D721Med (cell line): ENCODE results near the gene MED15.

Experiments
- DNase-seq: peaks from one replicate; pipeline ENCODE4 v3.0.0; 2011; ENCODE audit warnings: low spot score; ENCODE audit not compliant: insufficient read length
- FAIRE-seq: peaks from 2 replicates; lab custom pipeline; 2011; peaks lifted over from hg19 to GRCh38; lab: Jason Lieb, UNC
- TF ChIP-seq, protein P1 (sequence below): IDR thresholded peaks from 2 replicates; pipeline ENCODE4 v1.5.1; 2012; ENCODE audit warnings: mild to moderate bottlenecking, control low read depth; ENCODE audit not compliant: insufficient read depth; ENCODE audit errors: missing control alignments

Gene MED15

DNA sequence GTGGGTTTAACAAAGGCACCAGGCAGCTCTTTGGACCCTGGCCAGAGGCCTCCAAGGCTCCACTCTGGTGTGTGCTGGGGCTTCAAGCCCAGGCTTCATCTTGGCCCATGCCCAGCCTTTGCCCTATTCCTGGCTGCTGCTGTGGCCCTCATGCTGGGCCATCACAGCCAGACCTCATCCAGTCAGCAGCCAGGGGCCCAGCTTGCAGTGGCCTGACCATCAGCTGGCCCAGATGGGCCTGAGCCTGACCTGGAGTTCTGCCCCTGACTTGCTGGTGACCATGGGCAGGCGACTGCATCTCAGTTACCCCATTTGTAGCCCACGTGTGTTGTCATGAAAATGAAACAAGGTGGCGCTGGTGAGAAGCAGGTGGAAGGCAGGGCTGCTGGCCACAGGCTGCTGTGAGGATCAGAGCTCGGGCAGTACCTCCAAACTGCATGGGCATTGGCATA lies 76.1 kb downstream of the MED15 start:
- no peak for DNase-seq
- FAIRE-seq: no peak
- TF ChIP-seq, protein P1, sequence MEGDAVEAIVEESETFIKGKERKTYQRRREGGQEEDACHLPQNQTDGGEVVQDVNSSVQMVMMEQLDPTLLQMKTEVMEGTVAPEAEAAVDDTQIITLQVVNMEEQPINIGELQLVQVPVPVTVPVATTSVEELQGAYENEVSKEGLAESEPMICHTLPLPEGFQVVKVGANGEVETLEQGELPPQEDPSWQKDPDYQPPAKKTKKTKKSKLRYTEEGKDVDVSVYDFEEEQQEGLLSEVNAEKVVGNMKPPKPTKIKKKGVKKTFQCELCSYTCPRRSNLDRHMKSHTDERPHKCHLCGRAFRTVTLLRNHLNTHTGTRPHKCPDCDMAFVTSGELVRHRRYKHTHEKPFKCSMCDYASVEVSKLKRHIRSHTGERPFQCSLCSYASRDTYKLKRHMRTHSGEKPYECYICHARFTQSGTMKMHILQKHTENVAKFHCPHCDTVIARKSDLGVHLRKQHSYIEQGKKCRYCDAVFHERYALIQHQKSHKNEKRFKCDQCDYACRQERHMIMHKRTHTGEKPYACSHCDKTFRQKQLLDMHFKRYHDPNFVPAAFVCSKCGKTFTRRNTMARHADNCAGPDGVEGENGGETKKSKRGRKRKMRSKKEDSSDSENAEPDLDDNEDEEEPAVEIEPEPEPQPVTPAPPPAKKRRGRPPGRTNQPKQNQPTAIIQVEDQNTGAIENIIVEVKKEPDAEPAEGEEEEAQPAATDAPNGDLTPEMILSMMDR: no peak

DNA sequence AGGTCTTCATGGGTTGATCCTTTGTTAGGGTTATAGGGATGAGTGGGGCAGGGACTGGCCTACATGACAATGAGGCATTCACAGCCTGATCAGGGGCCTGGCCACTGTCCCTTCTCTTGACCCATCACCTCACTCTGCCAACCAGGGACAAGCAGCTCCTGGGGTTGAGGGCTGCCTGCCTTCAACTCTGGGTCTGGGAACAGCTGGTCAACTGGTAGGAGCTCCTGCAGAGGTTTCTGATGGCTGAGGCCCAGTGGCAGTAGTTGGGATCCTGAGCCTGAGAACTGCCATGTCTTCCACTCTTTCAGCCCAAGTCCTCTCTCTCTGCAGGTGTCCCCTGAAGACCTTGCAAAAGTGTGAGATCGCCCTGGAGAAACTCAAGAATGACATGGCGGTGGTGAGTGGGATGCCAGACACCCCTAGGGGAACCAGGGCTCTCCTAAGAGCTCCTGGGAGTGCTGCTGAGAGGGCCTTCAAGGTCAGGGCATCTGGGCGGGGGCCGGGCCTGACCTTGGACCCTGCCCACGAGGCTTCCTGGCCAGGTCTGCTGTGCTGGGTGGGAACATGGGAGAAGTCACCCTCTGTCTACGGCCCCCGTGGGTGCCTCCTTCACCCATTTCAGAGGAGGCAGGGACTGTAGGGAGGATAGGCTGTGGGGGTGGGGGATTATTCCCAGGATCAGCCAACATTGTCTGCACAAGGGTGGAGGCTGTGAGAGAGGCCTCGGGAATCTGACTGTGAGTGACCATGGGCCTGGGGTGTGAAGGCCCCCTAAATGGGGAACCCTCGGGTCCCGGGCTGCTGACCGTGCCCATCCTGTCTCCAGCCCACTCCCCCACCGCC lies 76.8 kb downstream of the MED15 start:
- no peak for FAIRE-seq
- TF ChIP-seq, protein P1: no peak
- no peak for DNase-seq

DNA sequence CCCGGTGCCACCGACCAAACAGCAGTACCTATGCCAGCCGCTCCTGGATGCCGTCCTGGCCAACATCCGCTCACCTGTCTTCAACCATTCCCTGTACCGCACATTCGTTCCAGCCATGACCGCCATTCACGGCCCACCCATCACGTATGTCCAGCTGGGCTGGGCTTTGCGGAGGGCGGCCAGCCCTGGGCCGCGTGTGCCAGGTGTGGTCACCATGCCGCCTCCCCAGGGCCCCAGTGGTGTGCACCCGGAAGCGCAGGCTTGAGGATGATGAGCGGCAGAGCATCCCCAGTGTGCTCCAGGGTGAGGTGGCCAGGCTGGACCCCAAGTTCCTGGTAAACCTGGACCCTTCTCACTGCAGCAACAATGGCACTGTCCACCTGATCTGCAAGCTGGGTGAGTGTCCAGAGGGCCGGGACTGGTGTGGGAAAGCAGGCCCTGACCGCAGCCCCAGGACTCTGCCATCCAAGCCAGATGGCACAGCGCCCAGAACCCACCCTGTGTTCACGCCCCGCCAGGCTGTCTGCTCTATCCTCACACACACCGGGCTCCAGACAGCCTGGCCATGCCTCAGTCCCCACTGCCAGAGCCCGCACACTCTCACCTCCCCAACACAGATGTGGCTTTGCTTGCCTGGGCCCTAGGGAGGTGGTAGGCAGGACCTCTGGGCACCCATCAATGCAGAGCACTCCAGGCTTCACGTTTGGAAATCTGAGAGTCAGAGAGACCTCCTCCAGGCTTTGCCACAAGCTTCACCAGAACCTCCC lies 77.6 kb downstream of the MED15 start:
- TF ChIP-seq, protein P1: no peak
- DNase-seq (no peak), FAIRE-seq (no peak)

DNA sequence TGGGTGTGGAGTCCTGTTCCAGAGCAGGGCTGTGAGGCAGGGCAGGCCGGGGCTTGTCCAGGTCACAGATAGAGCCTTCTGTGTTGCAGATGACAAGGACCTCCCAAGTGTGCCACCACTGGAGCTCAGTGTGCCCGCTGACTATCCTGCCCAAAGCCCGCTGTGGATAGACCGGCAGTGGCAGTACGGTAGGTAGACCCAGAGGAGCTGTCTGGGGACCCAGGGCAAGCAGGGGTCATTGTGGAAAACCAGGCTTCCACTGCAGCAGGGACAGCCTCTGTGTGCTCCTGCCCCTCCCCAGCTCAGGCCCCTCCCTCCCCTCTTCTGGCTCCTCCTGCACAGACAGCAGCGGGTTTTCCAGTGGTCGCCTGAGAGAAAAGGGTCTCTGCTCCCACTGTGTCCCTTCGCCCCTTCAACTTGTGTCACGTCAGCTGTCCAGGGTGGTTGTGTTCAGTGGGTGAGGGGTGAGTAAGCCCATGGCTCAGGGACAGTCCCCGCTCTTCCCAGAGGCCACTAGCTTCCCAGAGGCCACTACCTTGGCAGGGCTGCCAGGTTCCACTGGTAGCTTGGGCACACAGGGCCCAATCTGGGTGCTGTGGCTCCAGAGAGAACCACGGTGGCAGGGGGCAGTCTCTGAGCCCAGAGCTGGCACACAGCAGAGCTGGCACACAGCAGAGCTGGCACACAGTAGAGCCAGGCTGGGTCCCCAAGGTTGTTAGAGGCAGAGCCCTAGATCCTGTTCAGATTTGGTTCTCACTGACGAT lies 78.4 kb downstream of the MED15 start:
- FAIRE-seq (no peak), DNase-seq (no peak)
- TF ChIP-seq, protein P1: no peak

DNA sequence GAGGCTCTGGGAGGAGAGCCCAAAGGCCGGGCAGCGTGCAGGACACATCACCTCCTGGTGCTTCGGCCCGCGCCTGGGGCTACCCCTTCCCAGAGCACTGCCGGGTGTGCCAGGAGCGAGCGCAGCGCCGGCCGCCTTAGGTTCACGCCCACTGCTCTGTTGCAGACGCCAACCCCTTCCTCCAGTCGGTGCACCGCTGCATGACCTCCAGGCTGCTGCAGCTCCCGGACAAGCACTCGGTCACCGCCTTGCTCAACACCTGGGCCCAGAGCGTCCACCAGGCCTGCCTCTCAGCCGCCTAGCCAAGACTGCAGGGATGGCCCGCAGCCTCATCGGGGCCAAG lies 79.0 kb downstream of the MED15 start:
- DNase-seq (no peak), FAIRE-seq (no peak)
- TF ChIP-seq, protein P1: no peak

DNA sequence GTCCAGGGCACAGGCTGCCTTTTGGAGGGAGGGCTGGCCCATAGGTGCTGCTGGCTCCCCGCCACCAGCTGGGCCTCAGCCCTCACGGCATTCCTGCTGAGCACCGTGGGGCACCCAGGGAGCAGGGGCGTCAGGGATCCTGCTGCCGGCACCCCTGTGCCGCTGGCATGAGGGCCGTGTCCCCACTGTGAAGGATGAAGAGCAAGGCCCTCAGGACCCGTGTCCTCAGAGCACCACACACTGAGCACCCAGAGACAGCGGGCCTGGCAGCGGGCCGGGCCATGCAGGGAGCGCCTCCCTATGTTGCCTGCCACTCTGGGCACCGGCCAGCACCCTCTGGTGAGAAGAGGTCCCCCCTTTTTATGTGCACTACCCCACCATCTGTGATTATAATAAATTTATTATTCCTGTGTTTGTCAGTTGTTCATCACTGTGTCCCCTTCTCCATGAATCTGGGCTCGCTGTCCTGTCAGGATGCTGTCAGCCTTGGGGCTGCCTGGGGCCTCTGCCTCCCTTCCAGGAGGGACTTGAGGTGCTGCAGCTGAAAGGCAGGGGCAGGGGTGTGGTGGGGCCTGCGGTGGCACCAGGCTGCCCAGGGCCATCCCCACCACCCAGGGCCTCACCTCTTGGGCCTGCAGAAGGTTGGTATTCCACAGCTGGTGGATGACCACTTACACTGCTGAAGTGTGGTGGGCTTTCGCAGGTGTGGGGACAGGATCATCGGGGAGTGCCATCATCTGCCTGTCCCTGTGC lies 80.0 kb downstream of the MED15 start:
- TF ChIP-seq, protein P1: no peak
- no peak for DNase-seq
- FAIRE-seq: no peak
